Measurements from ENCODE around the gene EIF3I. TPM values are rescaled to one million over a fixed set of nuclear protein-coding genes. Genes with fewer than 3 reads are reported as not detected.
"Not testable (repeated sequence)": the region's sequence is repeated elsewhere in the genome, so short reads cannot be mapped to it uniquely, and the experiment has no call there.

EIF3I gene
- total RNA-seq, 2 experiments from 2014 or later: 123 to 130 TPM

DNA sequence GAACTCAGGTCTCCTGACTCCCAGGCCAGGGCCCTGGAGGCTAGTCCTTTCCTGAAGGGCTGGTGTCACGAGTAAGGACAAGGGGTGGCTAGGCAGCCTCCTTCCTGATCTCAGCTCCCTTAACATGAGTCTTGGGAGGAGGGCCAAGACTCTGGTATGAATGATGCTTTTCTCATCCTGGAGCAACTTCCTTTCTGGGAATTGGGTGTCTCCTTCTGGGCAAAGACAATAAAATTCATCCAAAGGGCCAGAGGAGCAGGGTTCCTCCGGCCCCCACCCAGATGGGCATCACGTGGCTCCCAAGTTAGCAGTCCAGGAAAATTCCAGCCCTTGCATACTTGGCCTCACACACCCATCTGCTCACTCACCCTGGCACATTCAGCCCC lies 24.7 kb downstream of the EIF3I start, which contains the start of gene FAM167B:
Gene FAM167B, plus strand, starts transcription at position 335 of the 386 bp plus-strand sequence. CDS start 200 bp downstream, outside the sequence.
- ATAC-seq (ENCODE audit: low read depth) (no peak), DNase-seq (no peak)
- H3K27ac Mint-ChIP-seq: peak within 1 kb of the TSS; percentile 99
- no peaks in the 10 kb centered on the region for H3K9me3 Mint-ChIP-seq
- POLR2A ChIA-PET: interaction anchor here (1.8 kb wide), 1 partner anchor 41 kb away, joined by 6 read pairs; the partner anchor contains the start of gene IQCC
- no peaks in the 10 kb centered on the region for H3K27me3 Mint-ChIP-seq
- H3K4me3 Mint-ChIP-seq: peak within 1 kb of the TSS; percentile 86
- peaks cover 8% of the 10 kb centered on the region for H3K36me3 Mint-ChIP-seq
- peaks cover 46% of the 10 kb centered on the region for H3K4me1 Mint-ChIP-seq

DNA sequence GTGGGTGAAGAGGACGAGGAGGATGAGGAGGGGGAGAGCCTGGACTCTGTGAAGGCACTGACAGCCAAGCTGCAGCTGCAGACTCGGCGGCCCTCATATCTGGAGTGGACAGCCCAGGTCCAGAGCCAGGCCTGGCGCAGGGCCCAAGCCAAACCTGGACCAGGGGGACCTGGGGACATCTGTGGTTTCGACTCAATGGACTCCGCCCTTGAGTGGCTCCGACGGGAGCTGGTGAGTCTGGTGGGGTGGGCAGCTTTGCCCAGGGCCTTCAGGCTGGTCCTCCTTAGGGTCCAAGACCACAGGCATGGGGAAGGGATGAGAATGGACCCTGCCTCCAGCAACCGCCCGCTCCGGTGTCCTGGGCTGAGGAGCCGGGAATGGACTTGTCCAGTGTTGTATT lies 25.2 kb downstream of the EIF3I start:
- Mint-ChIP-seq H3K27ac (peak overlapping the region; percentile 99), H3K4me1 (peaks cover 44% of the 10 kb centered on the region), H3K9me3 (no peaks in the 10 kb centered on the region), H3K4me3 (peak overlapping the region; percentile 86), H3K27me3 (no peaks in the 10 kb centered on the region), H3K36me3 (peaks cover 13% of the 10 kb centered on the region)
- POLR2A ChIA-PET: interaction anchor here (1.4 to 7.2 kb wide), 6 partner anchors 17 to 89 kb away, joined by 4 to 183 read pairs (median 15); partner anchors contain the start of genes HDAC1, IQCC and MARCKSL1
- ATAC-seq (ENCODE audit: low read depth) (no peak), DNase-seq (no peak)

DNA sequence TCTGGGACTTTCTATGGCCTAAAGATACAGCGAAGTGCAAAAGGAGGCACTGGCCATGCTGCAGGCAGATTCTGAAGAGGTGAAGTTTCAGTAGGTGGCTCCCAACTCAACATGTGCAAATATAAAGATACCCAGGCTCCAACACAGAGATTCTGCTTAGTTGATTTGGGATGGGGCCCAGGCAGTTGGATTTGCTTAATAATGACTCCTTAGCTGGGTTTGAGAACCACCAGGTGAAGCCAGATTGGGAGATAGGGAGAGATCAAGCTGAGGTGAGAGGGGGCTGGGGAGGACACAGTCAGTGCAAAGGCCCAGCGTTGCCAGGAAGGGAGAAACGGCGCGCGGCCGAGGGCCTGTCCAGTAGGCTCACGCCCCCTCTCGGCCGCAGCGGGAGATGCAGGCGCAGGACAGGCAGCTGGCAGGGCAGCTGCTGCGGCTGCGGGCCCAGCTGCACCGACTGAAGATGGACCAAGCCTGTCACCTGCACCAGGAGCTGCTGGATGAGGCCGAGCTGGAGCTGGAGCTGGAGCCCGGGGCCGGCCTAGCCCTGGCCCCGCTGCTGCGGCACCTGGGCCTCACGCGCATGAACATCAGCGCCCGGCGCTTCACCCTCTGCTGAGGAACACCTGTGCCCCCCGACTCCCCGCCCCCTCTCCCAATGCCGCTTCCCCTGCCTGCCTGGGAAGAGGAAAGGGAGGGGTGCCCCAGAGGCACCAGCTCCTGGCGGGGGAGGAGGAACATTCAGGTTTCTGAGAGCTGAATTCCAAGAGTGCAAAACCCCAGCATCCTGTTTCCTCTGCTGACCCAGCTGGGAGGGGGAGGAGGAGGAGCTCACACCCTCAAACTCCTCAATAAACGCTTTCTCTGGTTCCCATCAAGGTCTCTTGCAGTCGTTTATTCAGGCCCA lies 26.0 kb downstream of the EIF3I start:
- Mint-ChIP-seq H3K9me3 (no peaks in the 10 kb centered on the region), H3K27me3 (no peaks in the 10 kb centered on the region), H3K4me1 (peaks cover 45% of the 10 kb centered on the region), H3K27ac (peak overlapping the region; percentile 99), H3K36me3 (peaks cover 20% of the 10 kb centered on the region), H3K4me3 (peak overlapping the region; percentile 99)
- peak; percentile 85 for DNase-seq
- POLR2A ChIA-PET: interaction anchor here (0.6 to 7.2 kb wide), 14 partner anchors 9 to 235 kb away, joined by 3 to 183 read pairs (median 8); partner anchors contain the start of genes CCDC28B, EIF3I, HDAC1 and IQCC
- peak; percentile 10 for ATAC-seq (ENCODE audit: low read depth)

DNA sequence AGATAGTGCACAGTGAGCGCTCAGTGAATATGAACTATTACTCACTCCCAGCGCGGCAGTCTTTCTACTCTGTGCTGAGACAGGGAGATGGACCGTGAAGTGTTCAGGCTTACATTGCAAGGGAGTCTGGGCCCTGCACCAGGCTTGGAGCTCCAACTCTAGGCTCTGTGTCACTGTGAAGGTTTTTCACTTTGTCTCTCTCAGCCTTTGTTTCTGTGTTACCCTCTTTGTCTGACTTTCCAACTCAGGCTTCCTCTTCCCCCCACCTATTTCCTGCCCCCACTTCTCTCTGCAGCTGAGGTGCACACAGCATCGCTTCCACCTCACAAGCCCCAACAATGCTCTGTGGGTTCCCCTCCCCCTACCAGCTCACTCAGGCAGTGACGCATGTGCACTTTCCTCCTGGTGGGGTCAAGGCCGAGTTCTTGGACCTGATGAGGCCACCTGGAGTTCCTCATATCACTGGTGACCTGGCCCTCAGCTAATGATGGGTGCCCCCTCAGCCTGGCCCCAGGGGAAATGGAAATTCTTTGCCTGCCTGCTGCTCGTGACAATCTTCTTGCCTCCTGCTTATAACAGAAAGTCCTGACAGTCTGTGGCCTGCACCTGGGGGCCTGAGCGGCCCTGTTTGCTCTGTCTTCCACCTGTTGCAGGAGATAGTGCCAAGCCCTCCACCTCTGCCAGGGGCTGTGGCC lies 27.8 kb downstream of the EIF3I start:
- H3K27me3 Mint-ChIP-seq: no peaks in the 10 kb centered on the region
- peak overlapping the region; percentile 99 for H3K27ac Mint-ChIP-seq
- peaks cover 50% of the 10 kb centered on the region for H3K4me1 Mint-ChIP-seq
- DNase-seq: peak; percentile 80
- peaks cover 33% of the 10 kb centered on the region for H3K36me3 Mint-ChIP-seq
- POLR2A ChIA-PET: interaction anchor here (0.9 to 7.2 kb wide), 21 partner anchors 11 to 377 kb away, joined by 3 to 183 read pairs (median 5); partner anchors contain the start of genes BSDC1, CCDC28B, HDAC1 and KPNA6
- peak overlapping the region; percentile 99 for H3K4me3 Mint-ChIP-seq
- ATAC-seq (ENCODE audit: low read depth): peak; percentile 69
- no peaks in the 10 kb centered on the region for H3K9me3 Mint-ChIP-seq

DNA sequence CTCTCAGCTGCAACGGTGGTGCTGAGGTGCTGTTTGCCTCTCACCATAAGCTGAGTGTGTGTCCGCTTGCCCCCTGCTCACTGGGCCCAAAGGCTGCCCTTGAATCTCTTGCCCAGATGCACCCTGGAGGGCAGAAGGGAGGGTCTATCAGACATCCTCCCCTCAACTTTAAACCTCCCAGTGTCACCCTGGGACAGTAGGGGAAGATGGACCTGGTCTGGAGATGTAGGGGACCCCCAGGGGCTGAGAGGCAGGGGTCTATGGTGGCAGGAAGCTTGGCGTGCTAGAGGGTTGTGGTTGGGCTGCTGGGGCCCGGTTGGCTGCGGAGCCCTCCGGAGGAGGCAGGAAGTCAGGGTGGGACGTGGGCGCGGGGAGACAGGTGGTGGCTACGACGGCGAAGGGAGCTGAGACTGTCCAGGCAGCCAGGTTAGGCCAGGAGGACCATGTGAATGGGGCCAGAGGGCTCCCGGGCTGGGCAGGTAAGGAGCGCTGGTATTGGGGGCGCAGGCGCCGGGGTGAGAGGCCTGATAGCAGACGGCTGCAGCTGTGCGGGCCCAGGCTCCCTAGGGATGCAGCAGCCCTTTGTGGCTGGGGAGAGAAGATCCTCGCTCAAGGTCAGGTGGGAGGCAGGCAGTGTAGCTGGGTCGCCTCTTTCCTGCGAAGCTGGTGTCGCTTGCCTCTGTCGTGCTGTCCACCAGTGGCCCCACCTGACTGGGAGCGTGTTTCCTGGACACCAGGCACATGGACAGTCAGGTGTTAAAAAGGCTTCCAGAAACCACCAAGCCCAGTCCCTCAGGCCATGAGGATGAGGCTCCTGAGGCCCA lies 28.9 kb downstream of the EIF3I start, which contains the start of gene LCK:
Gene LCK, plus strand, starts transcription at position 373 of the 824 bp plus-strand sequence. CDS start 23,065 bp downstream, outside the sequence.
- peak; percentile 80 for DNase-seq
- peak; percentile 27 for ATAC-seq (ENCODE audit: low read depth)
- H3K27ac Mint-ChIP-seq: peak within 1 kb of the TSS; percentile 99
- H3K36me3 Mint-ChIP-seq: peaks cover 37% of the 10 kb centered on the region
- POLR2A ChIA-PET: interaction anchor here (0.6 to 7.2 kb wide), 17 partner anchors 12 to 1495 kb away, joined by 3 to 183 read pairs (median 5); partner anchors contain the start of genes CCDC28B, EIF3I, HDAC1 and KPNA6
- peak within 1 kb of the TSS; percentile 99 for H3K4me3 Mint-ChIP-seq
- no peaks in the 10 kb centered on the region for H3K9me3 Mint-ChIP-seq
- H3K4me1 Mint-ChIP-seq: peaks cover 55% of the 10 kb centered on the region
- no peaks in the 10 kb centered on the region for H3K27me3 Mint-ChIP-seq

DNA sequence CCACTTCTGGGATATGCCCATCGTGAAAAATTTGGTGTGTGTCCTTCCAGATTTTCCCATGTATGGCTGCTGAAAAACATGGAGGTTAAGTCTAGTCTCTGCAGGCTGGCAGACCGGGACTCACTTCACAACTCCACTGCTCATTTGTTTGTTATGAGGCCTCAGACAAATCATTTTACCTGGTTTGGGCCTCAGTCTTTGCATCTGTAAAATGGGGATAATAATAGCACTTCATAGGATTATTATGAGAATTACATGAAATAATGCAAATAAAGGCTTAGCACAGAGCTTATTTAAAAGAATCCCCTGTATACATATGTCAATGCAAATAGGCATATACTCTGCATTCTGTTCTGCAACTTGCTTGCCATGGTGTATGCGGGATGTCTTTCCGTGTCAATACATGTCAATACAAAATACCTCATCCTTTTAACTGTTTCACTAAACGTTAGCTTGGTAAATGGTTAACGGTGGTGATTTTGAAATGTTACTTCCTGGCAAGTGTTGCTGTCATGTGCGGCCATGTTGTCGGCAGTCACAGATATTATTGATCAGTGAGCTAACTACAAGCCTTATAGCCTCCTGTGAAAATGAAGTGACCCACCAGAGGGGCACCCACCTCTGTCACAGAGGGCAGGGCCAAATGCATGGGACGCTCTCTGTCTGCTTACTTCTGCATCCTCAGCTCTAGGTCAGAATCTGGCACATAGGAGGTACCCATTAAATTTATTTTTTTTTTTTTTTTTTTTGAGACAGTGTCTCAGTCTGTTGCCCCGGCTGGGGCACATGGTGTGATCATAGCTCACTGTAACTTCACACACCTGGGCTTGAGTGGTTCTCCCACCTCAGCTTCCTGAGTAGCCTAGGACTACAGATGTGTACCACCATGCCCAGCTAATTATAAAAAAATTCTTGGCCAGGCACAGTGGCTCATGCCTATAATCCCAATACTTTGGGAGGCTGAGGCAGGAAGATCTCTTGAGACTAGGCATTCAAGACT lies 33.2 kb downstream of the EIF3I start:
- POLR2A ChIA-PET: interaction anchor here (0.9 to 3.8 kb wide), 18 partner anchors 8 to 242 kb away, joined by 3 to 20 read pairs (median 6); partner anchors contain the start of genes BSDC1, HDAC1, IQCC and KHDRBS1
- Mint-ChIP-seq H3K4me3 (peak overlapping the region; percentile 99), H3K27ac (peak overlapping the region; percentile 88), H3K9me3 (no peaks in the 10 kb centered on the region), H3K36me3 (peaks cover 53% of the 10 kb centered on the region), H3K27me3 (no peaks in the 10 kb centered on the region), H3K4me1 (peaks cover 44% of the 10 kb centered on the region)
- DNase-seq (peak; percentile 48), ATAC-seq (ENCODE audit: low read depth) (peak; percentile 12)

DNA sequence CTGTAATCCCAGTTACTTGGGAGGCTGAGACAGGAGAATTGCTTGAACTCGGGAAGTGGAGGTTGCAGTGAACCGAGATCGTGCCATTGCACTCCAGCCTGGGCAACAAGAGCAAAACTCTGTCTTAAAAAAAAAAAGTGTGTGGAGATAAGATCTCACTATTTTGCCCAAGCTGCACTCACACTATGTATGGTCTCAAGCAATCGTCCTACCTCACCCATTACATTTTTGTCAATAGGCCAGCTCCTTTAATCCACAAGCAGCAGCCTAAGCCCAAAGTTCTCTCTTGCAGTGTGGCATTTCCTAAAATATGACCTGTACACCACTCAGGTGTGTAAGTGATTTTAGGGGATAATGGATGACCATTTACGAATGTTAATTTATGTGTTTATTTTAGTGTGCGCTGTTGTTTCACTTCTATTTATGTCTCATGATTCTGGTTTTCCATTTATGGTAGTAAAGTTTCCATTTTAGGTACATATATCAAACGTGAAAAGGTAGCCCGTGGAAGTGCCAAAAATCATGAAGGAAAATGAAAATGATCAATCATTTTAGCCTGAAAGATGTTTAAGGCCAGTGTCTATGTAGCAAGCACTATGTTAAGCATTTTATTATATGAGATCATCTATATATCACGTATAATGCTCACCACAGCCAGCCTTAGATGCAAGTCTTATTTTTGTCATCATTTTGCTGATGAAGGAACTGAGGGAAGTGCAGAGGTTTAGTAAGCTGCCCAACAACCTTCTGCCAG lies 34.4 kb downstream of the EIF3I start:
- DNase-seq: no peak
- Mint-ChIP-seq H3K27ac (peak overlapping the region; percentile 91), H3K9me3 (no peaks in the 10 kb centered on the region), H3K27me3 (no peaks in the 10 kb centered on the region), H3K36me3 (peaks cover 53% of the 10 kb centered on the region), H3K4me3 (peak overlapping the region; percentile 87), H3K4me1 (peaks cover 41% of the 10 kb centered on the region)
- peak; percentile 8 for ATAC-seq (ENCODE audit: low read depth)
- POLR2A ChIA-PET: interaction anchor here (1.0 to 16.7 kb wide), 7 partner anchors 6 to 138 kb away, joined by 3 to 183 read pairs (median 15); partner anchors contain the start of genes BSDC1, HDAC1 and LCK

- DNase-seq: no peak
- peaks cover 47% of the 10 kb centered on the region for H3K36me3 Mint-ChIP-seq
- ATAC-seq (ENCODE audit: low read depth): no peak
- H3K27me3 Mint-ChIP-seq: no peaks in the 10 kb centered on the region
- POLR2A ChIA-PET: interaction anchor here (2.5 to 16.7 kb wide), 5 partner anchors 6 to 34 kb away, joined by 13 to 183 read pairs (median 20); partner anchors contain the start of genes HDAC1 and LCK
- H3K4me3 Mint-ChIP-seq: peak overlapping the region; percentile 87
- peak overlapping the region; percentile 91 for H3K27ac Mint-ChIP-seq
- H3K4me1 Mint-ChIP-seq: peaks cover 41% of the 10 kb centered on the region
- no peaks in the 10 kb centered on the region for H3K9me3 Mint-ChIP-seq
Observed at GRCh38 chr1:32257227-32257508, 35.0 kb downstream of the EIF3I start.

GRCh38 chr1:32263236-32263593 lies 41.0 kb downstream of the EIF3I start:
- peaks cover 32% of the 10 kb centered on the region for H3K36me3 Mint-ChIP-seq
- H3K27me3 Mint-ChIP-seq; ATAC-seq (ENCODE audit: low read depth); DNase-seq; H3K9me3 Mint-ChIP-seq: not testable (repeated sequence)
- POLR2A ChIA-PET: interaction anchor here (16.7 kb wide), 1 partner anchor 12 kb away, joined by 183 read pairs; the partner anchor contains the start of gene LCK
- H3K4me1 Mint-ChIP-seq: peaks cover 41% of the 10 kb centered on the region
- peak overlapping the region; percentile 85 for H3K27ac Mint-ChIP-seq
- peak overlapping the region; percentile 74 for H3K4me3 Mint-ChIP-seq

DNA sequence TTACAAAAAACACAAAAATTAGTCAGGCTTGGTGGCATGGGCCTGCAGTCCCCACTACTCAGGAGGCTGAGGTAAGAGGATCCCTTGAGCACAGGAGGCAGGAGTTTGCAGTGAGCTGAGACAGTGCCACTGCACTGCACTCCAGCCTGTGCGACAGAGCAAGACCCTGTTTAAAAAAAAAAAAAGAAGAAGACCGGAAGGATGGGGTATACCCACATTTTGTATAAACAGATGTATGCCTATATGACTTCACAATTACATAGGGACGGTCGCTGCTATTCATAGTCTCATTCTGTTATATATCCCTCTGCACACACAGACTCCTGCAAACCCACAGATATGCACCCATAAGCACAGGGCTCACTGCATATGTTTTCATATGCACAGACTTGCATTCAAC lies 41.5 kb downstream of the EIF3I start:
- H3K4me3 Mint-ChIP-seq: peak overlapping the region; percentile 74
- DNase-seq (peak; percentile 39), ATAC-seq (ENCODE audit: low read depth) (peak; percentile 86)
- H3K27me3 Mint-ChIP-seq: no peaks in the 10 kb centered on the region
- H3K36me3 Mint-ChIP-seq: peaks cover 30% of the 10 kb centered on the region
- H3K27ac Mint-ChIP-seq: peak overlapping the region; percentile 85
- POLR2A ChIA-PET: interaction anchor here (0.8 to 16.7 kb wide), 3 partner anchors 8 to 23 kb away, joined by 6 to 183 read pairs (median 7); partner anchors contain the start of gene LCK
- H3K4me1 Mint-ChIP-seq: peaks cover 39% of the 10 kb centered on the region
- no peaks in the 10 kb centered on the region for H3K9me3 Mint-ChIP-seq

- H3K9me3 Mint-ChIP-seq: no peaks in the 10 kb centered on the region
- no peak for DNase-seq
- peaks cover 25% of the 10 kb centered on the region for H3K36me3 Mint-ChIP-seq
- H3K27me3 Mint-ChIP-seq: no peaks in the 10 kb centered on the region
- POLR2A ChIA-PET: interaction anchor here (0.8 to 16.7 kb wide), 5 partner anchors 10 to 66 kb away, joined by 3 to 183 read pairs (median 7); partner anchors contain the start of gene LCK
- ATAC-seq (ENCODE audit: low read depth): no peak
- H3K4me3 Mint-ChIP-seq: peak overlapping the region; percentile 59
- peak overlapping the region; percentile 87 for H3K27ac Mint-ChIP-seq
- H3K4me1 Mint-ChIP-seq: peaks cover 36% of the 10 kb centered on the region
Observed at GRCh38 chr1:32265846-32266245, 43.6 kb downstream of the EIF3I start.
